K562 (cell line): ENCODE measurements around the gene USP10. TPM values are rescaled to one million over a fixed set of nuclear protein-coding genes. Genes with fewer than 3 reads are reported as not detected.

Experiments used
- ATAC-seq: fragments of 200-7000 bp; cut with Tn5 transposase; 3 replicates; pipeline ENCODE4 v1.9.1; 2020; ENCODE audit warnings: moderate library complexity
- BruUV-seq: library from RNA; stranded (reverse); fragments of 400-500 nt; replicated peaks from 2 replicates; lab custom pipeline; 2021; lab: Mats Ljungman, UMichigan
- CTCF ChIA-PET: fragments of 300-600 bp; formaldehyde crosslinking; extraction: SDS; loops from one replicate; lab custom pipeline; 2021; ENCODE audit warnings: low intra/inter-chr PET ratio; lab: Yijun Ruan, JAX
- POLR2A ChIA-PET: fragments of 300-600, 350-650 bp; sonication (Branson Sonifier 250); formaldehyde crosslinking; extraction: SDS; loops from one replicate; lab custom pipeline; 2021; ENCODE audit warnings: antibody characterized with exemption, inconsistent platforms; lab: Yijun Ruan, JAX
- DNase-seq, 4 experiments: peaks; one replicate each; pipeline versions ENCODE4 v3.0.0 to v3.0.0-alpha.2; 2011 to 2018; ENCODE audit warnings: low spot score in 3 of 4, mixed read lengths in 3 of 4; ENCODE audit errors: extremely low read depth in 1 of 4
- FAIRE-seq: peaks from 2 replicates; lab custom pipeline; 2011; peaks lifted over from hg19 to GRCh38; lab: Jason Lieb, UNC
- H2AFZ ChIP-seq: 2 replicates; pipeline ENCODE4 v1.6.0; 2011; ENCODE audit warnings: low read depth, low read length, control low read depth, inconsistent platforms
- H3K27ac ChIP-seq: fragments of 200-600 bp; 3 replicates; pipeline ENCODE4 v1.8.0; 2011; ENCODE audit warnings: low read depth, mild to moderate bottlenecking, control low read depth, inconsistent platforms, low read length, moderate library complexity, mixed read lengths; ENCODE audit errors: extremely low read depth
- H3K27me3 ChIP-seq, 2 experiments: fragments of 300-600 bp in 1 of 2; 2 replicates in 1 of 2; 3 replicates in 1 of 2; pipeline versions ENCODE4 v1.6.0 to v1.8.0; 2011; ENCODE audit warnings: inconsistent platforms in 2 of 2, low read length in 2 of 2, mild to moderate bottlenecking in 1 of 2, mixed read lengths in 1 of 2, moderate library complexity in 1 of 2; ENCODE audit not compliant: control insufficient read depth in 2 of 2, insufficient read depth in 2 of 2
- H3K36me3 ChIP-seq: fragments of 300-600 bp; 3 replicates; pipeline ENCODE4 v1.8.0; 2011; ENCODE audit warnings: mild to moderate bottlenecking, low read length, inconsistent platforms; ENCODE audit not compliant: control insufficient read depth, insufficient read depth
- H3K4me1 ChIP-seq, 2 experiments: fragments of 200-600 bp in 1 of 2; replicated peaks in 1 of 2; 2 replicates in 1 of 2; 3 replicates in 1 of 2; pipeline versions ENCODE4 v1.5.1 to v1.8.0; 2011; ENCODE audit warnings: inconsistent platforms in 2 of 2, low read length in 2 of 2, mild to moderate bottlenecking in 1 of 2, mixed read lengths in 1 of 2, moderate library complexity in 1 of 2; ENCODE audit not compliant: control insufficient read depth in 2 of 2, insufficient read depth in 2 of 2
- H3K4me2 ChIP-seq: 2 replicates; pipeline ENCODE4 v1.6.1; 2011; ENCODE audit warnings: low read length, control low read depth, inconsistent platforms, mixed read lengths; ENCODE audit not compliant: insufficient read depth
- H3K4me3 ChIP-seq: fragments of 200-600 bp; sonication (generic), shearing (Covaris generic); 2 replicates; pipeline ENCODE4 v1.5.1; 2016; ENCODE audit warnings: control low read depth, inconsistent platforms
- H3K79me2 ChIP-seq: fragments of 200-600 bp; 3 replicates; pipeline ENCODE4 v1.8.0; 2011; ENCODE audit warnings: low read length, inconsistent platforms; ENCODE audit not compliant: control insufficient read depth, insufficient read depth
- H3K9ac ChIP-seq, 2 experiments: 2 replicates each; pipeline versions ENCODE4 v1.6.0 to v1.6.1; 2011; ENCODE audit warnings: low read depth in 2 of 2, low read length in 2 of 2, control low read depth in 1 of 2, inconsistent platforms in 1 of 2, mild to moderate bottlenecking in 1 of 2, mixed read lengths in 1 of 2; ENCODE audit not compliant: insufficient read depth in 1 of 2
- H3K9me1 ChIP-seq: one replicate; pipeline ENCODE4 v1.6.0; 2011; ENCODE audit warnings: inconsistent platforms, mild to moderate bottlenecking, low read length, moderate library complexity; ENCODE audit not compliant: control insufficient read depth, insufficient read depth
- H3K9me3 ChIP-seq: replicated peaks from 2 replicates; pipeline ENCODE4 v1.5.1; 2011; ENCODE audit warnings: low read depth, low read length, inconsistent platforms; ENCODE audit not compliant: control insufficient read depth, insufficient read depth
- H4K20me1 ChIP-seq: replicated peaks from 2 replicates; pipeline ENCODE4 v1.6.1; 2011; ENCODE audit warnings: low read length, inconsistent platforms, mixed read lengths; ENCODE audit not compliant: control insufficient read depth, insufficient read depth
- ZNF507 ChIP-seq: conservative IDR thresholded peaks from 2 replicates; pipeline ENCODE4 v1.6.1; 2017; ENCODE audit warnings: missing genetic modification characterization, missing compliant biosample characterization
- WGBS: fragments of 100-300 bp; shearing (Covaris generic); methylation state at CpG from one replicate; pipeline ENCODE4 v1.1.6; 2016; ENCODE audit warnings: low coverage, mixed read lengths; ENCODE audit not compliant: insufficient coverage; ENCODE audit errors: missing lambda C conversion rate; 5-methylcytosine and 5-hydroxymethylcytosine counted together
- in situ Hi-C: fragments of 300-500 bp; cut with MboI; formaldehyde crosslinking; loops from 4 replicates; pipeline ENCODE4 v1.15.0; 2018; ENCODE audit warnings: inconsistent platforms, mixed read lengths
- intact Hi-C: fragments of 100-400 bp; cut with micrococcal nuclease; formaldehyde crosslinking; loops from 2 replicates; pipeline ENCODE4 v1.14.2; 2022
- polyA plus RNA-seq, 8 experiments: library from polyadenylated mRNA; depleted of rRNA in 4 of 8; stranded (reverse) in 5 of 8; unstranded in 3 of 8; fragments of >200 nt; fragmentation: Nextera tagmentation in 2 of 8; fragmentation: Illumina TruSeq in 1 of 8; extraction: Ambion mirVana in 2 of 8; extraction: Trizol in 1 of 8; gene quantifications; 2 replicates each; pipeline versions ENCODE4 v1.2.1 to v1.2.3, GENCODE V29; 2011 to 2014; ENCODE audit warnings: inconsistent platforms in 1 of 8, missing spikeins in 1 of 8
- total RNA-seq, 7 experiments: library from RNA; depleted of rRNA in 6 of 7; stranded (reverse); fragments of >200 nt in 6 of 7; fragmentation: Illumina TruSeq in 2 of 7; extraction: Trizol in 2 of 7; gene quantifications; 2 replicates each; pipeline versions ENCODE4 v1.2.1 to v1.2.3, GENCODE V29; 2011 to 2021; ENCODE audit warnings: low replicate concordance in 1 of 7
- TF ChIP-seq, protein P1 (sequence below): sonication (generic); IDR thresholded peaks from 2 replicates; pipeline ENCODE4 v1.6.1; 2016
- TF ChIP-seq, protein P2 (sequence below): fragments of 250-450 bp; sonication (Bioruptor Pico); IDR thresholded peaks from 2 replicates; pipeline ENCODE4 v1.8.0; 2022; ENCODE audit warnings: moderate library complexity, mild to moderate bottlenecking, inconsistent platforms
- TF ChIP-seq, protein P3 (sequence below): fragments of 450-650 bp; IDR thresholded peaks from 2 replicates; pipeline ENCODE4 v1.6.1; 2018; ENCODE audit warnings: mild to moderate bottlenecking, low read depth; ENCODE audit not compliant: partially characterized antibody

The USP10 gene
- total and polyA plus RNA-seq, 9 of the 15 experiments (the other 6 are each of a cell fraction or from before 2014, with no cell fraction given) = 61.7 to 197 (median 116) TPM

DNA sequence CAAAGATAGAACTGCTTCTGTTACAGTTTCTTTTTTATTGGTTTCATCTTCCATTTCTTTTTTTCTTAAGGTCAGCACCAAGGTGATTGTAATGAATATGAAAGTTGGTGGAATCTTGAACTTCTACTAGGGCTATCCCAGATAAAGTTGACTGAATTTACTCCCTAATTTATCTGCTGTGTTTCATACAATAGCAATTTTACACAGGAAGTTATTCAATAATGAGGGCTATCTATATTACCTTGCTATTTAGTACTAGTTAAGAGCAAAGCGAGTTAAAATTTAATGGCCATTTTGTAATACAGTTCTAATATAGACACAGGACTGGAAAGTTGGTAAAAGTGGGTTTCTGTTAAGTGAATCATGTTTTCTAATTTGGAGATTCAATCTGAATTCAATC is 24.1 kb downstream of the USP10 start:
- H3K27me3 ChIP-seq = no peaks in the 10 kb centered on the region
- WGBS = 75% methylated on average over 1 of the region's 1 CpG
- intact Hi-C loops = no loop called here
- H3K4me3 ChIP-seq = no peak overlapping the region
- TF ChIP-seq, protein P1, sequence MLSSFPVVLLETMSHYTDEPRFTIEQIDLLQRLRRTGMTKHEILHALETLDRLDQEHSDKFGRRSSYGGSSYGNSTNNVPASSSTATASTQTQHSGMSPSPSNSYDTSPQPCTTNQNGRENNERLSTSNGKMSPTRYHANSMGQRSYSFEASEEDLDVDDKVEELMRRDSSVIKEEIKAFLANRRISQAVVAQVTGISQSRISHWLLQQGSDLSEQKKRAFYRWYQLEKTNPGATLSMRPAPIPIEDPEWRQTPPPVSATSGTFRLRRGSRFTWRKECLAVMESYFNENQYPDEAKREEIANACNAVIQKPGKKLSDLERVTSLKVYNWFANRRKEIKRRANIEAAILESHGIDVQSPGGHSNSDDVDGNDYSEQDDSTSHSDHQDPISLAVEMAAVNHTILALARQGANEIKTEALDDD = no peak
- TF ChIP-seq ZNF507 (tag) = no peak
- TF ChIP-seq, protein P2, sequence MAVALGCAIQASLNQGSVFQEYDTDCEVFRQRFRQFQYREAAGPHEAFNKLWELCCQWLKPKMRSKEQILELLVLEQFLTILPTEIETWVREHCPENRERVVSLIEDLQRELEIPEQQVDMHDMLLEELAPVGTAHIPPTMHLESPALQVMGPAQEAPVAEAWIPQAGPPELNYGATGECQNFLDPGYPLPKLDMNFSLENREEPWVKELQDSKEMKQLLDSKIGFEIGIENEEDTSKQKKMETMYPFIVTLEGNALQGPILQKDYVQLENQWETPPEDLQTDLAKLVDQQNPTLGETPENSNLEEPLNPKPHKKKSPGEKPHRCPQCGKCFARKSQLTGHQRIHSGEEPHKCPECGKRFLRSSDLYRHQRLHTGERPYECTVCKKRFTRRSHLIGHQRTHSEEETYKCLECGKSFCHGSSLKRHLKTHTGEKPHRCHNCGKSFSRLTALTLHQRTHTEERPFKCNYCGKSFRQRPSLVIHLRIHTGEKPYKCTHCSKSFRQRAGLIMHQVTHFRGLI (CRISPR knock-in tag) = no peak
- TF ChIP-seq, protein P3, sequence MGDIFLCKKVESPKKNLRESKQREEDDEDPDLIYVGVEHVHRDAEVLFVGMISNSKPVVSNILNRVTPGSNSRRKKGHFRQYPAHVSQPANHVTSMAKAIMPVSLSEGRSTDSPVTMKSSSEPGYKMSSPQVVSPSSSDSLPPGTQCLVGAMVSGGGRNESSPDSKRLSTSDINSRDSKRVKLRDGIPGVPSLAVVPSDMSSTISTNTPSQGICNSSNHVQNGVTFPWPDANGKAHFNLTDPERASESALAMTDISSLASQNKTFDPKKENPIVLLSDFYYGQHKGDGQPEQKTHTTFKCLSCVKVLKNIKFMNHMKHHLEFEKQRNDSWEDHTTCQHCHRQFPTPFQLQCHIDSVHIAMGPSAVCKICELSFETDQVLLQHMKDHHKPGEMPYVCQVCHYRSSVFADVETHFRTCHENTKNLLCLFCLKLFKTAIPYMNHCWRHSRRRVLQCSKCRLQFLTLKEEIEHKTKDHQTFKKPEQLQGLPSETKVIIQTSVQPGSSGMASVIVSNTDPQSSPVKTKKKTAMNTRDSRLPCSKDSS = no peak
- H3K9me3 ChIP-seq = no peaks in the 10 kb centered on the region
- H3K9me1 ChIP-seq = no peaks in the 10 kb centered on the region
- CTCF ChIA-PET = interaction anchor here (4.4 to 5.9 kb wide), 2 partner anchors 53 to 101 kb away, joined by 56 to 58 read pairs; no protein-coding TSS in a partner anchor
- H4K20me1 ChIP-seq = peaks cover 43% of the 10 kb centered on the region
- no peak for ATAC-seq
- peaks cover 12 to 44% of the 10 kb centered on the region in 2 experiments for H3K4me1 ChIP-seq
- BruUV-seq = no TSS peak
- no peak overlapping the region for H3K9ac ChIP-seq
- POLR2A ChIA-PET = interaction anchor here (1.1 to 5.0 kb wide), 6 partner anchors 12 to 54 kb away, joined by 3 to 68 read pairs (median 4); no protein-coding TSS in a partner anchor
- in situ Hi-C loops = no loop called here
- H3K79me2 ChIP-seq = peaks cover 99% of the 10 kb centered on the region
- FAIRE-seq = no peak
- H3K4me2 ChIP-seq = no peak overlapping the region
- no peak for DNase-seq
- no peak overlapping the region; the same call in 2 of the 3 replicates for H3K27ac ChIP-seq
- no peak overlapping the region for H2AFZ ChIP-seq
- peaks cover 26% of the 10 kb centered on the region; the same call in 2 of the 3 replicates for H3K36me3 ChIP-seq
